Type B pancreatic cell (in vitro differentiated cells): ENCODE data around the gene SMARCB1. TPM values are rescaled to one million over a fixed set of nuclear protein-coding genes. Genes with fewer than 3 reads are reported as not detected.
A peak's percentile ranks its signal among the peaks of the same experiment; 100 is the strongest.

Source experiments
- DNase-seq: peaks from one replicate; pipeline ENCODE4 v3.0.0; 2021; ENCODE audit warnings: mixed read lengths; ENCODE audit not compliant: unreplicated experiment; ENCODE audit errors: extremely low spot score
- H3K27ac Mint-ChIP-seq: 2 replicates; pipeline ENCODE4 v1.8.0; 2021; ENCODE audit warnings: mild to moderate bottlenecking, mixed read lengths
- H3K27me3 Mint-ChIP-seq: 2 replicates; pipeline ENCODE4 v1.8.0; 2021; ENCODE audit warnings: mixed read lengths
- H3K36me3 Mint-ChIP-seq: 2 replicates; pipeline ENCODE4 v1.8.0; 2021; ENCODE audit warnings: mixed read lengths
- H3K4me1 Mint-ChIP-seq: one replicate; pipeline ENCODE4 v1.8.0; 2021; ENCODE audit warnings: mixed read lengths; ENCODE audit not compliant: unreplicated experiment
- H3K4me3 Mint-ChIP-seq: 2 replicates; pipeline ENCODE4 v1.8.0; 2021; ENCODE audit warnings: mild to moderate bottlenecking, mixed read lengths
- H3K9me3 Mint-ChIP-seq: 2 replicates; pipeline ENCODE4 v1.8.0; 2021; ENCODE audit warnings: mixed read lengths
- CTCF ChIP-seq: fragments of 200-600 bp; sonication (generic); conservative IDR thresholded peaks from 2 replicates; pipeline ENCODE4 v1.5.0; 2021; ENCODE audit warnings: antibody characterized with exemption, mild to moderate bottlenecking
- long read RNA-seq: library from polyadenylated mRNA; unstranded; transcript quantifications from one replicate; pipeline ENCODE4 v2.0.0, GENCODE V29; 2020
- total RNA-seq: library from RNA; stranded (reverse); gene quantifications from 2 replicates; pipeline ENCODE4 v1.2.1, GENCODE V29; 2021; ENCODE audit warnings: low replicate concordance

The SMARCB1 gene
- 99.5 and 159 TPM in 2 replicates for total RNA-seq
- long read RNA-seq, full-length matches to known transcripts, result 18 of 22 reads
- long read RNA-seq, partial matches to known transcripts, result 3 of 22 reads
- long read RNA-seq, other reads (novel, unspliced or antisense), result 1 of 22 reads

DNA sequence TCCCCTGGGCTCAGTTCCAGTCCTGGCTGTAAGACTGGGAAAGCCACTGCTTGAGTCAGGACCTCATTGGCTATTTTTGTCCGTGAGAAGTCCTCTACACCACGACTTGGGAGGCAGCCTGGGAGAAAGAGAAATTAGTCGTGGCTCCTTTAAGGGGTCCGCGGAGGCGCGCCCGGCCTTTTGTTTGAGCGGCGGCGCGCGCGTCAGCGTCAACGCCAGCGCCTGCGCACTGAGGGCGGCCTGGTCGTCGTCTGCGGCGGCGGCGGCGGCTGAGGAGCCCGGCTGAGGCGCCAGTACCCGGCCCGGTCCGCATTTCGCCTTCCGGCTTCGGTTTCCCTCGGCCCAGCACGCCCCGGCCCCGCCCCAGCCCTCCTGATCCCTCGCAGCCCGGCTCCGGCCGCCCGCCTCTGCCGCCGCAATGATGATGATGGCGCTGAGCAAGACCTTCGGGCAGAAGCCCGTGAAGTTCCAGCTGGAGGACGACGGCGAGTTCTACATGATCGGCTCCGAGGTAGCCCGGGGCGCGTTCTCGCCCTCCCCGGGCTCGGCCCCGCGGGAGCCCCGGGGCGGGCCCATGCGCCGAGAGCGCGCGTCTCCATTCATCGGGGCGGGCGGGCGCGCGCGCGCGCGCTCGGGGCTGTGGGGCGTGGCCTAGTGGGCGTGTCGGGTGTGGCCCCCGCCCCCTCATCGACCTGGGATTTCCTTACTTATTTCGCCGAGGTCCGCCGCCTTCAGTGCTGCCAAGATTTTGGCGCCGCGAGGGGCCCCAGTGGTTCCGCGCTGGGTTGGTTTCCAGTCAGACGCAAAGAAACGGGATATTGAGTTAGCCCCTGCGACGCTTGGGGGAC, at the start of gene SMARCB1:
Gene SMARCB1 (plus strand): TSS at position 215 of the 848 bp plus-strand sequence. CDS start 204 bp downstream, at position 419.
- H3K27ac Mint-ChIP-seq, result peak within 1 kb of the TSS; percentile 91
- no peaks in the 10 kb centered on the region for H3K9me3 Mint-ChIP-seq
- peaks cover 6% of the 10 kb centered on the region for H3K36me3 Mint-ChIP-seq
- H3K4me1 Mint-ChIP-seq, result peaks cover 36% of the 10 kb centered on the region
- peak within 1 kb of the TSS; percentile 95 for H3K4me3 Mint-ChIP-seq
- no peaks in the 10 kb centered on the region for H3K27me3 Mint-ChIP-seq
- TF ChIP-seq CTCF, result no peak
- peak; percentile 90 for DNase-seq

DNA sequence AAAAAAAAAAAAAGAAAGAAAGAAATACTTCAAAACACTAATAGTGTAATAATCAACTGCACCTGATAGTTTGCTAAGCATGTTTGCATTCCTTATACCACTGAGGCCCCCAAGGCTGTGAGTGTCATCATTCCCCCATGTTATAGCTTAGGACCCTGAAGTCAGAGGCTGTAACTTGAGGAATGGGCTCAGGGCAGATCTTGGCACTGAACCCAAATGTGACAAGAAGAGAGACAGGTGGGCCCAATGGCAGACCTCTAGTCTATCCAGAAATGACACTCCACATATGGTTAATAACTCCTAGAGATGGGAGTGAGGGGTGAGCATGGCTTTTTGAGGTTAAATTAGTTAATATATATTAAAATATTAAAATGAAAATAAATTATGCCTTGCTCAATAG, 49.1 kb upstream of the SMARCB1 start:
- no peaks in the 10 kb centered on the region for H3K27me3 Mint-ChIP-seq
- DNase-seq, result no peak
- TF ChIP-seq CTCF, result no peak
- no peak overlapping the region for H3K27ac Mint-ChIP-seq
- H3K4me1 Mint-ChIP-seq, result no peaks in the 10 kb centered on the region
- H3K9me3 Mint-ChIP-seq, result no peaks in the 10 kb centered on the region
- H3K4me3 Mint-ChIP-seq, result no peak overlapping the region
- H3K36me3 Mint-ChIP-seq, result peaks cover 5% of the 10 kb centered on the region

- H3K36me3 Mint-ChIP-seq, result peaks cover 31% of the 10 kb centered on the region
- no peaks in the 10 kb centered on the region for H3K27me3 Mint-ChIP-seq
- H3K27ac Mint-ChIP-seq, result no peak overlapping the region
- no peaks in the 10 kb centered on the region for H3K9me3 Mint-ChIP-seq
- no peak for DNase-seq
- peaks cover 8% of the 10 kb centered on the region for H3K4me1 Mint-ChIP-seq
- no peak for TF ChIP-seq CTCF
- no peak overlapping the region for H3K4me3 Mint-ChIP-seq
Observed at GRCh38 chr22:23742505-23743264, 44.1 kb upstream of the SMARCB1 start.

- Mint-ChIP-seq H3K9me3 (no peaks in the 10 kb centered on the region), H3K4me3 (no peak overlapping the region), H3K27ac (no peak overlapping the region), H3K27me3 (no peaks in the 10 kb centered on the region), H3K36me3 (peaks cover 31% of the 10 kb centered on the region), H3K4me1 (peaks cover 8% of the 10 kb centered on the region)
- DNase-seq, result no peak
- TF ChIP-seq CTCF, result no peak
Observed at GRCh38 chr22:23743303-23743705, 43.5 kb upstream of the SMARCB1 start.

- no peak for TF ChIP-seq CTCF
- H3K9me3 Mint-ChIP-seq, result no peaks in the 10 kb centered on the region
- H3K27ac Mint-ChIP-seq, result no peak overlapping the region
- peaks cover 31% of the 10 kb centered on the region for H3K36me3 Mint-ChIP-seq
- H3K27me3 Mint-ChIP-seq, result no peaks in the 10 kb centered on the region
- H3K4me1 Mint-ChIP-seq, result peaks cover 8% of the 10 kb centered on the region
- DNase-seq, result no peak
- no peak overlapping the region for H3K4me3 Mint-ChIP-seq
Observed at GRCh38 chr22:23744001-23744400, 42.8 kb upstream of the SMARCB1 start.
